AG20443 (cell line): Measurements from ENCODE around the gene POU6F1.
A peak's percentile ranks its signal among the peaks of the same experiment; 100 is the strongest.
"Not testable (repeated sequence)": the region's sequence is repeated elsewhere in the genome, so short reads cannot be mapped to it uniquely, and the experiment has no call there.

Experiments
- DNase-seq: peaks from one replicate; pipeline ENCODE4 v3.0.0; 2012; ENCODE audit warnings: low spot score, mixed read lengths

POU6F1 gene, protein sequence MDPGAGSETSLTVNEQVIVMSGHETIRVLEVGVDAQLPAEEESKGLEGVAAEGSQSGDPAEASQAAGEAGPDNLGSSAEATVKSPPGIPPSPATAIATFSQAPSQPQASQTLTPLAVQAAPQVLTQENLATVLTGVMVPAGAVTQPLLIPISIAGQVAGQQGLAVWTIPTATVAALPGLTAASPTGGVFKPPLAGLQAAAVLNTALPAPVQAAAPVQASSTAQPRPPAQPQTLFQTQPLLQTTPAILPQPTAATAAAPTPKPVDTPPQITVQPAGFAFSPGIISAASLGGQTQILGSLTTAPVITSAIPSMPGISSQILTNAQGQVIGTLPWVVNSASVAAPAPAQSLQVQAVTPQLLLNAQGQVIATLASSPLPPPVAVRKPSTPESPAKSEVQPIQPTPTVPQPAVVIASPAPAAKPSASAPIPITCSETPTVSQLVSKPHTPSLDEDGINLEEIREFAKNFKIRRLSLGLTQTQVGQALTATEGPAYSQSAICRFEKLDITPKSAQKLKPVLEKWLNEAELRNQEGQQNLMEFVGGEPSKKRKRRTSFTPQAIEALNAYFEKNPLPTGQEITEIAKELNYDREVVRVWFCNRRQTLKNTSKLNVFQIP

DNA sequence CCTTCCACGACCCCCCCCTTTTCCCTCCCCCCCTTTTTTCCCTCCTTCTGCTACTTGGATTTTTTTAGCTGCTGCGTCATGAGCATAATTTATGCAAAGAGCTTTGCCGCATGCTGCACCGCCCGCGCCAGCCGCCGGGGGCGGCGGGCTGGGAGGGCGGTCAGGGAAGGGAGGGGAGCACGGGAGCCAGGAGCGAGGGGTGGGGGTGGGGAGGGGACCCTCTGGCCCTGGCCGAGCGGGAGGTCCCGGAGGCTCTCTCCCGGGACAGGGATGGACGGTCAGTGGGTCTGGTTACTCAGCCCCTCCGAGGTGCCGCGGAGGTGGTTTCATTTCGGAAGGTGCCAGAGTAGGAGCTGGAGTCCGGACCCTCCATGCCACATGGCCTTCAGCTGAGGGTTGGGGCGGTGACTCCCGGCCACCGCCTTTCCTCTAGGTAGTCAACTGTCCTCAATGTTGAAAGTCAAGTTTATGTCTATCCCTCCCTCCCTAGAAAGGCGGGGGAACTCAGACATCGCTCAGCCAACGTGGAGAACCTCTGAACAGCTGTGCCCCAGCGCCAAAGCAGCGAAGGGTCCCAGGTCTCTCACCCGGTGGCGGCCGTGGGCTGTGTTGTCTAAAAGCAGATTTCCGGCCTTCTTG lies at the start of gene POU6F1:
TSS of gene POU6F1 (minus strand) at position 95 of the 639 bp plus-strand sequence. CDS start 11,226 bp downstream, outside the sequence.
- DNase-seq: peak; percentile 95

DNA sequence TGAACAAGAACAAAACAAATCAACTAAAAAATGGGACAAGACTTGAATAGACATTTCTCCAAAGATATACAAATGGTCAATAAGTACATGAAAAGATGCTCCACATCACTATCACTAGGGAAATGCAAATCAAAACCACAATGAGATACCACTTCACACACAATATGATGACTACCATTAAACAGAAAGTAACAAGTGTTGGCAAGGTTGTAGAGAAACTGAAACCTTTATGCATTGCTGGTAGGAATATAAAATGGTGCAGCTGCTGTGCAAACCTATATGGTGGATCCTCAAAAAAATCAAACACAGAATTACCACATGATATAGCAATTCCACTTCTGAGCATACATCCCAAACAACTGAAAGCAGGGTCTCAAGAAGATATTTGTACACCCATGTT lies 47.2 kb upstream of the POU6F1 start:
- no peak for DNase-seq

- DNase-seq: no peak
Measured at GRCh38 chr12:51264297-51264696, 46.4 kb upstream of the POU6F1 start.

GRCh38 chr12:51263341-51263740 lies 45.5 kb upstream of the POU6F1 start:
- no peak for DNase-seq

- no peak for DNase-seq
Measured at GRCh38 chr12:51262758-51263177, 44.9 kb upstream of the POU6F1 start.

DNA sequence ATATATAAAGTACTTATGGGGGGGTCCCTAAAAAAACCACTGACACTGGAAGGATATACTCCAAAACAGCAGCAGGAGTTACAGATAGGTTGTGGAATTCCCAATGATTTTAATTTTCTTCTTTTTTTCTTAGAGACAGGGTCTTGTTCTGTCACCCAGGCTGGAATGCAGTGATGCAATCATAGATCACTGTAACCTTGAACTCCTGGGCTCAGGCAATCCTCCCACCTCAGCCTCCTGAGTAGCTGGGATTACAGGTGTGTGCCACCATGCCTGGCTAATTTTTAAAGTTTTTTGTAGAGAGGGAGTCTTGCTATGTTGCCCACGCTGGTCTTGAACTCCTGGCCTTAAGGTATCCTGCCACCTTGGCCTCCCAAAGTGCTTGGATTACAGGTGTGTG lies 41.7 kb upstream of the POU6F1 start:
- not testable (repeated sequence) for DNase-seq

- no peak for DNase-seq
Measured at GRCh38 chr12:51254536-51254935, 36.7 kb upstream of the POU6F1 start.

DNA sequence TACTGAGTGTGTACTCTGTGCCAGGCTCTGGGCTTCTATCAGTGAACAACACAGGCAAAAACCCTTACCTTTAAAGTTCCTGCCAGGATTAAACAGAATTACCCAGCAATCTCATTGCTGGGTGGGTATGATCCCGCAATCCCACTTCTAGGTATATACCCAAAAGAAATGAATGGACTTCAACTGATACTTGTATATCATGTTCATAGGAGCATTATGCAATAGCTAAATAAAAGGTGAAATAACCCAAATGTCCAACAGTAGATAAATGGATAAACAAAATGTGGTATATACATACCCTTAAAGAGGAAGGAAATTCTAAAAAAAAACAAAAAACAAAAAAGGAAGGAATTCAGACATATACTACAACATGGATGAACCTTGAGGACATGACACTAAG lies 35.4 kb upstream of the POU6F1 start:
- no peak for DNase-seq

DNA sequence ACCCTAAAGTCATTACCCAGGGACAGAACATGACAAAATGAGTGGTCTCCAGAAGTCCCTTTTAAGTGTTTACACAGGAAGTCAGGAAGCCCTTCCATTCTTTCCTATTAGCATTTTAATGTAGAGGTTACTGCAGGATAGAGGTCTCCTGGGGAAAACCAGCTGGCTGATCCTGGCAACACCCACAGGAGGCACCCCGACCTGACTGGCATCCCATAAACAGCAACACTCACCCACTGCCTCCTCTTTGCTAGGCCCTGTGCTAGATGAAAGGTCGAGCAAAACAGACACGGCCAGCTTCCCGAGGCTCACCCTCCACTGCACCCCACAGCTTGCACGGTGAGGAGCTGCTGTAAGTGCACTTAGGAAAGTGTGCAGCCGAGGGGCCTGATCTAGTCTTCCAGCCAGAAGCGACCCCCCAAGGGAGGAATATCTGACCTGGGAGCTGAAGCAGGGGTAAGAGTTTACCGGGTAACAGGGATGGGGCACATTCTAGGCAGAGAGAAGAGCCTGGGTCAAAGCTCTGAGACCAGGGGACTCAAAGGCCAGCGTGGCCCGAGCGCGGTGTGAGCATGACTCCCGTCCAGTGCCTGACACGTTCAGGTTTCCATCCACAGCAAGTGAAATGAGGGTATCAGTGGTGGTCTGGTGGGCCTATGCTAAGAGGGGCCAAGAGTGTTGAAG lies 29.8 kb upstream of the POU6F1 start:
- no peak for DNase-seq

DNA sequence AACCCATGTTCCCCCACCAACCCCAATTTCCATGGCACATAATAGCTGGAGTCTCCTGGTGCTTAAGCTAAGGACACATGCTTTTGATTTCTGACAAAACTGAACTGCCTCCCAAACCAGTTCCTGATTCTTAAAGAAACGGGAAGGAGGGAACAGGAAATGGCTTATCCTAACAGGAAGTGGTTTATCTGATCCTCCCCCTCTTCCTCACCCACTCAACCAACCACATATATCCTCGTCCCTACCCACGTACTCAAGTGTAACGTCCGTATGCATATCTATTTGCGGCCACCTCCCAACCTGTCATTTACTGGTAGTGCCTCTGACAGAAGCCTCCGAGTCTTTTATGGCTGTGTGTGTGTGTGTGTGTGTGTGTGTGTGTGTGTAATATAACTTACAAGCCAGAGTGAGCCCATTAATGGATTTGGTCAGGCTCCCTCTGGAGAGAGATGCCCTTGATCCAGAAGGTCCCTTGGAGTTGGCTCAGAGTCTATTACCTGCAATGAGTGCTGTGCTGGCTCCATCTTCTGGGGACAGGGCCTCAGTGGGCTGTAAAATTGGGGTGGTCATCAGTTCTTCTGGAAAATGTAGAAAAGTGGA lies 28.5 kb upstream of the POU6F1 start:
- DNase-seq: peak; percentile 23

- DNase-seq: no peak
Measured at GRCh38 chr12:51245476-51246253, 27.8 kb upstream of the POU6F1 start.

DNA sequence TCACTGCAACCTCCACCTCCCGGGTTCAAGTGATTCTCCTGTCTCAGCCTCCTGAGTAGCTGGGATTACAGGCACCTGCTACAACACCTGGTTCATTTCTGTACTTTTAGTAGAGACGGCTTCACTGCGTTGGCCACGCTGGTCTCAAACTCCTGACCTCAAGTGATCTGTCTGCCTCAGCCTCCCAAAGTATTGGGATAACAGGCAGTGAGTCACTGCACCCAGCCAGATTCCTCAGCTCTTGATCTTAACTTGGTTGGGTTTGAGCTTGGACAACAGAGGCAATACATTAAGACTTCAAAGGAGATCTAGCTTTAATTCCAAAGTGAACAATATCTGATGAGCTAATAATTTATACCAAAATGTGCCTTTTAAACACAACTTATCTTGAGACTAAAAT lies 26.4 kb upstream of the POU6F1 start:
- DNase-seq: no peak

- DNase-seq: no peak
Measured at GRCh38 chr12:51242876-51243275, 25.0 kb upstream of the POU6F1 start.

- DNase-seq: no peak
Measured at GRCh38 chr12:51242120-51242519, 24.3 kb upstream of the POU6F1 start.

DNA sequence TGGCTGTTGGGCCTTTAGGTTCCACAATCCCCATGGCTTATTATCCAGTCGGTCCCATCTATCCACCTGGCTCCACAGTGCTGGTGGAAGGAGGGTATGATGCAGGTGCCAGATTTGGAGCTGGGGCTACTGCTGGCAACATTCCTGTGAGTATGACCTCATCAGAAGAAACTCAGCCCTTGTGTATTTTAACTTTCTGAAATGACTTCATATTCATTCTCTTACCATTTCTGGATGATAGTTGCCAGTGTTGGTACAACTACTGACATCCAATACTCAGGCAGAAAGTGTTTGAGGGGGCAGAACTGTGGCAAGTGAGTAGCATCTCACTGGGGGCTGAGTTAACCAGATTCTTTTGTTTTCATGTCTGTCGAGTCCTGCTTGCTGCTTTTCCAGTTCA lies 23.1 kb upstream of the POU6F1 start:
- no peak for DNase-seq

- DNase-seq: peak; percentile 98
Measured at GRCh38 chr12:51238510-51239334, 20.9 kb upstream of the POU6F1 start, which contains the start of gene DAZAP2. TSS of gene DAZAP2 (plus strand) at chr12:51238826. CDS start at chr12:51238908, 82 bp downstream.

GRCh38 chr12:51238037-51238509 lies 20.2 kb upstream of the POU6F1 start:
- DNase-seq: no peak

DNA sequence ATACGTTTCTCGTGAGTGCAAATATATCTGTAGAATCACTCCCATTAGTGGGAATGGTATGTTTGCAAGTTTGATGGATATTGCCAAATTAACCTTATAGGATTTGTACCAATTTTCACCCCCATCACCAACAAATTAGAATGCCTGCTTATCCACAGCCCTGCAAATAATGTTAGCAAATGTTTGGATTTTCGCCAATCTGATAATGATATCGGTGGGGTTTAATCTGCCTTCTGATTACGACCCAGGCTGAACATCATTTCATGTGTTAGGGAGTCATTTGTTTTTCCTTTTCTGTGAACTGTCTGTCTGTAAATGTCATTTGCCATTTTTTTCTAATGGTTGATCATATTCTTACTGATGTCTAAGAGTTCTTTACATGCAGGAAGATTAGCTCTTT lies 16.7 kb upstream of the POU6F1 start:
- no peak for DNase-seq

DNA sequence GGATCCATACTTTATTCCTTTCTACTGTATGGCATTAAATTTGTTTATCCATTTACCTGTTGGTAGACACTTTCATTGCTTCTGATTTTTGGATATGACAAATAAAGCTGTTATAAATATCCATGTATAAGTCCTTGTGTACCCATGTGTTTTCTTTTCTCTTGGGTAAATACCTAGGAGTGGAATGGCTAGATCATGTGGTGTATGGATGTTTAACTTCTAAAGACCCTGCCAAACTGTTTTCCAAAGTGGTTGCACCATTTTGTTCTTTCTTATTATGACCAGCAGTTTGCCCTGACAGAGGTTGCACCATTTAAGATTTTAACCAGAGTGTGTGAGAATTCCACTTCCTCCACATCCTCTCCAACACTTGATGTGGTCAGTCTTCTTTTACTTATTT lies 14.8 kb upstream of the POU6F1 start:
- DNase-seq: no peak
